NCI-H128 (cell line): ENCODE data around the gene FAM76B.
"Not testable (repeated sequence)": the region's sequence is repeated elsewhere in the genome, so short reads cannot be mapped to it uniquely, and the experiment has no call there.

Experiments
- DNase-seq: peaks from one replicate; lab custom pipeline; 2025; ENCODE audit not compliant: unreplicated experiment; lab: John Stamatoyannopoulos, UW

The FAM76B gene

DNA sequence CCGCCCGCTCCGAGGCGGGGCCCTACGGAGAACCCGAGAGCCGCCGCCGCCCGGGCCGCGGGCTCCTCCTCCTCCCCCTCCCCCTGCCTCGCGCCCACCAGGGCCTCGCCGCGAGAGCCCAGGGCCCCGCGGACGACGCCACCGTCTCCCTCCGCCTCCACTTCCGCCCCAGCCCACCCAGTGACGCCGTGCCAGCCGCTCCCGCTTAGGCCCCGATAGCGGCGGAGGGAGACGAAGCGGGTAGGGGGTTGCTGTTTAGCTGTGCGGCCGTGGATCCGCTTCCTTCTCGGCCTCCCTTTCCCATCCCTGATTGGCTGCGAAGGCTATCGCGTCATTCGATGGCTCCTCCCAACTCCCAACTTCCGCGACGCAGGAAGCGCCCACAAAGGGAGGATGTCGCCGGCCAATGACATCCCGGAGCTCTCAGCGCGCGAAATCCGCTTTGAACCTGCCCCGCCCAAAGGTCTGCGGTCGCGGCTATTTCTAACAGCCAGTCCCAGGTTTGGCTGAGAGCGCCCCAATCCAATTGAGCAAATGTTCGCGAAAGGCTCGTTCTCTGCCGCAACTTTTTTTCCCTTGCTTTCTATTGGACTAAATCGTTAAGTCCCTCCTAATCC lies at the start of gene FAM76B:
Gene FAM76B (minus strand): TSS at position 277 of the 617 bp plus-strand sequence. CDS start 304 bp downstream, outside the sequence.
- DNase-seq, result peak; percentile 98

DNA sequence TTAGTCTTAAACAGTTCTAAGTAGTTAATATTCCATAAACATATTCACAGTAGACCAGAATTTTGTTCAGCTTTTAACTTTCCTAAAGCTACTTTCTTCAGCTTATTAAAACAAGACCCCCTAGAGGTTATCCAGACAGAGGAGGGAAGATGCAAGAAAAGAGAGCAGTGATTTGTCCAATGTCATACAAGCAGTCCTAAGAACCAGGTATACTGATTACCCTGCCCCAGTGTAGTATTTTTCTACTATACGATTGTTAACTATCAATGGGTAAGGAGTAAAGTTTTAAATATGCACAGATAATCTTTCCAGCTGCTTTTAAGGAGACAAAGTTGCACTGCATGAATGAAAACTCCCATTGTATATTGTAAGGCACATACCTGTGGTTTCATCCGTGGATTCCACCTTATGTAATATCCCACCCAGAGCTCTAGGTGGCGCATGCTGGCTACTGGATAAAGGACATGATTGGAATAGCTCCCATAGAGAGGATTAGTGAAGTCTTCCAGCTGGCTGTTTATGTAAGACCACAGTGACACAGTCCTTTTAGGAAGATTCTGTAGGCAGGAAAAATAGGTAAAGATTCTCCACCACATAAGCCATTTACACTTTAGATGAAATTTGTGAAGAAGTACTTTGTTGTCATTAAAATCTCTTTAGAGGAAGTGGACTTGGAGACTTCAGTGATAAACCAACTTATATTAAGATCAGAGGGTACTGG lies 46.3 kb upstream of the FAM76B start:
- DNase-seq, result peak; percentile 44

DNA sequence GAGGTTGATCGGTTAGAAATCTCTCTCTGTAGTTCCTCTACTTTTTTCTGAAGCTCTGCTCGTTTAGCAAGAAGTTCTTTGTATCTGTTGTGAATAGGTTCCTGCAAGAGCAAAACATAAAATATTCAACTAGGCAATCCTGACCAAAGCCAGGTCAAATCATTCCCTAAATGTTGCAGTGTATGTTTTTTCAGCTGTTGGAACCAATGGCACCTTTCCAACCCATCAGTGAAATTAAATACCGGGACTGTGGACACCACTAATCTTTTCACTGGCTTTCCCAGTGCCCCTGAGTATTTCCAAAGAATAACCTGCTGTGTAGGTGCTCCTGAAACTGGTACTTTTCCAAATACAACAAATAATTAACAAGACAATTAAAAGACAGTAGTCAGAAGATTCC lies 45.8 kb upstream of the FAM76B start:
- no peak for DNase-seq

DNA sequence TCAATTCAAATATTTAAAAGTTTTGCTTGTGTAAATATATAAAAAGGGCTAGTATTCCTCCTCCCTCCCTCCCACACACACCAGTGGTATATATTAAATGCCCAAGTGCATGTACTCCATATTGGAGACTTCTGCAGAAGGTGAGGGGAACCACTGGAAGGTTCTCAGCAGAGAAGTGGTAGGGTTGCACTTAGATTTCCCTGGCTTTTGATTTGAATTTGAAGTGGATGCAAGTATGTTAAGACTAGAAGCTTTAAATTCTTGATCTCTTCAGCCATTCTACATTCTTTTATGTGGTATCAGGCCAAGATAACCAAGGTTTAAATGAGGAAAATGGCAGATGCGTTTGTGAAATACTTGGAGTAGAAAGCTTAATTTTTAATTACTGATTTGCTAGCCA lies 43.8 kb upstream of the FAM76B start:
- no peak for DNase-seq

DNA sequence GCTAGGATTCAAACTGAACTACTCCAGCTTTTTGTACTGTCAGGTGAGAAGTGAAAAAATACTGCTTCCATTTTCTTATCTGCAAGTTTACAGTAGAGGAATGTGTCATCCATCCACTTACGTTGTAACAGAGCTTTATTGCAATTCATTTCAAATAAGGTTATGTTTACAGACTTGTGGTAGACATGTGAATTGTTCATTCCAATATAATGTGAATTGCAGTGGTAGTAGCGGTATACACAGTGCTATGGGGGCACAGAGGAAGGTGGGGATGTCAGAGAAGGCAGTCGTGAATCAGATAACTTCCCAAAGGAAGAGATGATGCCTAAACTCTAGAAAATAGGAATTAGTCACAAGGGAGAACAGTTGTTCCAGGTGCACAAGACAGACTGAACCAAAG lies 43.2 kb upstream of the FAM76B start:
- DNase-seq, result no peak

DNA sequence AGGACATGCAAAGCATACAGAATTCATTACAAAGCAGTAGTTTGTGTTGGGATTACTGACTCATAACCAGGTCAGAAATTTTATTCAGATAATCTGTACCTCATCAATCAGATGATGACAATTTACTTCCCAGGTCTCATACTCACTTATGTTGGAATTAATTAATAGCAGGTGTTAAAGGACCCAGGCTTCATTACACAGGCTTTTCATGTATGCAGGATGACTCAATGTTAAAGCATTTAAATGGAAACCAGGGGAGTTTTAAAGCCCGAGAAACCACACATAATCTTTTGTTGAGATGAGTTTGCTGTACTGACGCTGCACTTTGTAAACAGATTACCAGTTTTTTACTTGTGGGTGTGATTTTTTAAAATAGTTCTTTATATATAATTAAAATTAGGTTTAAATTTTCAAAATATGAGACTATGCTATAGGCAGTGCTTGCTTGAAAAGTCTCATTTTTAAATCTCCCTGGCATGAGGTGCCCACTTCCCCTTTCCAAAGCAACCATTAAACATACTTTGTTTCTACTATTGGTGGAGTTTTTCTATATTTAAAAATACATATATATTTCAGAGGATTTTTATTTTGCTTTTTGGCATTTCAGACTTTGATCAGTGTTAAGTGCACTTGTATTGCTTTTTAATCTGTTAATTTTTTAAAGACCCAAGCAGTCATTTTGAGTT lies 41.8 kb upstream of the FAM76B start:
- DNase-seq, result no peak

DNA sequence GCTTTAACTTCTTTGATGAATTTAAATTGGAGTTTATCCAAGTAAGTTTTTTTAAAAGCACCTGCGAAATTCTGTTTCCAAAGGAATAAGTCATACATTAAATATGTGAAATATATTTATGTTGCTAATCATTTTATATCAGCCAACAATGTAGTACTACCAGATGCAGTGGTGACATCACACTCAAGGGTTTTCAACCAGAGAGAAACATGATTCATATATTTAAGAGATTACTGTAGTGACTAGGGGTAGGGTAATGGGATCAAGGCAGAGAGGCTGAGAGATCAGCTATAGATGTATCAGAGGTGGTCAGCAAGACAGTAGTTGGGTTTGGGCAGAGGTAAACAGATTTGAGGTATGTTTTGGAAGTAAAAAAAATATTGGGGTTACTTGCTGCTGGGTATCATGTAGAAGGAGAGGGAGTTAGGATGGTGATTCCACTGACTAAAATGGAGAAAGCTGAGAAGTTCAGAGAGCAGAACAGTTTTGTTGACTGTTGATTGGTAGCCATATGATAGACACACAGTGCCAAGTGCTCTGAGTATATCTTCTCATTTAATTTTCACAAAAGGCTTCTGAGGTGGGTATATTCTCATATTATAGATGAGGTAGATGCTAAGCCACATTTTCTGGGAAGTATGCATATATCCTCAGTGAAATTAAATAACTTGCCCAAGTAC lies 40.1 kb upstream of the FAM76B start:
- DNase-seq, result no peak

DNA sequence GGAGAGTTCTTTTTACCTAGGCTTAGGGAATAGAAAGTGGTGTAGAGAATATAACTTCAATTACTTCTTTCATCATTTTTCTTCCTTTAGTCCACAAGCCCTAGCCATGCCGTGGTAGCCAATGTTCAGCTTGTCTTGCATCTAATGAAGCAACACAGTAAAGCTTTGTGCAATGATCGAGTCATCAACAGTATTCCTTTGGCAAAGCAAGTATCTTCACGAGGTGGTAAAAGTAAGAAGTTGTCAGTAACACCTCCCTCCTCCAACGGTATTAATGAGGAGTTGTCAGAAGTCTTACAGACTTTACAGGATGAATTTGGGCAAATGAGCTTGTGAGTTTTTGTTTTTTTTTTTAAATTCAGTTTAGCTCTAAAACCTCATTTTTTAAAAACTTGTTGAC lies 38.1 kb upstream of the FAM76B start:
- no peak for DNase-seq

DNA sequence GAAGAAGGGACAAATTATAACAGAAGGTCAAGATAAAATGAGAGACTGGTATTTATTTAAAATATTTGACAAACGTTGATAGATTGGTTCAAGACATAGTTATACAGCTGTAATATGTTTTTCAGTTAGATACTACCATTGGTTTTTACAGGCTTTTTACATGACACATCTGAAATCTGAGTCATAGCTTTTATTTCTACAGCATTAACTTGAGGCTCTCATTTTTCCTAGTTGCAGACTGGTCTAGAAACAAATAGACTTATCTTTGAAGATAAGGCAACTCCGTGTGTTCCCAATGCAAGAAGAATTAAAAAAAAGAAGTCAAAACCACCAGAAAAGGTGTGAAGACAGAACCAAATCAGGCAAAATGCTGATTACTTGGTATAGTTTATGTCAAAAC lies 32.1 kb upstream of the FAM76B start:
- DNase-seq, result no peak

DNA sequence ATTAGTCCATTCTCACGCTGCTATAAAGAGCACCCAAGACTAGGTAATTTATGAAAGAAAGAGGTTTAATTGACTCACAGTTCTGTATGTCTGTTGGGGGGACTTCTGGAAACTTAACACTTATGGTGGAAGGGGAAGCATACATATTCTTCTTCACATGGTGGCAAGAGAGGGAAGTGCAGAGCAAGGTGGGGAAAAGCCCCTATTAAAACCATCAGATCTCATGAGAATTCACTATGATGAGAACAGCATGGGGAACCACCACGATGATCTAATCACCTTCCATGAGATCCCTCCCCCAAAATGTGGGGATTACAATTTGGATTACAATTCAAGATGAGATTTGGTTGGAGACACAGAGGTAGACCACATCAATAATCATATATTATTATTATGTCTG lies 26.5 kb upstream of the FAM76B start:
- DNase-seq, result no peak

DNA sequence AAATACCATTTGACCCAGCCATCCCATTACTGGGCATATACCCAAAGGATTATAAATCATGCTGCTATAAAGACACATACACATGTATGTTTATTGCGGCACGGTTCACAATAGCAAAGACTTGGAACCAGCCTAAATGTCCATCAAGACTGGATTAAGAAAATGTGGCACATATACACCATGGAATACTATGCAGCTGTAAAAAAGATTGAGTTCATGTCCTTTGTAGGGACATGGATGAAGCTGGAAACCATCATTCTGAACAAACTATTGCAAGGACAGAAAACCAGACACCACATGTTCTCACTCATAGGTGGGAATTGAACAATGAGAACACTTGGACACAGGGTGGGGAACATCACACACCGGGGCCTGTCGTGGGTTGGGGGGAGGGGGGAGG lies 21.5 kb upstream of the FAM76B start:
- not testable (repeated sequence) for DNase-seq

DNA sequence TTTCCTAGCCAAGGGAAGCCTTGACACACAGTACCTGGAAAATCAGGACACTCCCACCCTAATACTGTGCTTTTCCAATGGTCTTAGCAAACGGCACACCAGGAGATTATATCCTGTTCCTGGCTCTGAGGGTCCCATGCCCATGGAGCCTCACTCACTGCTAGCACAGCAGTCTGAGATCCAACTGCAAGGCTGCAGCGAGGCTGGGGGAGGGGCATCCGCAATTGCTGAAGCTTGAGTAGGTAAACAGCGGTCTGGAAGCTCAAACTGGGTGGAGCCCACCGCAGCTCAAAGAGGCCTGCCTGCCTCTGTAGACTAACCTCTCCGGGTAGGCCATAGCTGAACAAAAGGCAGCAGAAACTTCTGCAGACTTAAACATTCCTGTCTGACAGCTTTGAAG lies 16.9 kb upstream of the FAM76B start:
- not testable (repeated sequence) for DNase-seq

DNA sequence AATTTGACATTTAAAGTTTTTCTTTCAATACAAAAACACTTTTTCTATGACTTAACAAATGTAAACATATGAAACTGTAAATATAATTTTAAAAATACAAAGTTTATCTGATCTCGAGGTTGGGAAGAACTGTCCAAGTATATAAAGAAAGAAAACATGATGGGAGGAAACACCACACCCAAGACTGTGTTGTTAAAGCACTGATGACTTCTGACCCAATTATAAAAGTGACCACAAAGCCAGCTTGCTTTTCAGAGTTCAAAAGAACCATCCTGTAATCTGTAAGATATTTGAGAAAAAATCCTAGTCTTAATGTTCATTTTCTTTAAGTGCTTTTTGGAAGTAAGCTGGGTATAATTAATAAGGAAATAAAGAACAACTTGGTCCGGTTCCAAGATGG lies 16.3 kb upstream of the FAM76B start:
- no peak for DNase-seq

DNA sequence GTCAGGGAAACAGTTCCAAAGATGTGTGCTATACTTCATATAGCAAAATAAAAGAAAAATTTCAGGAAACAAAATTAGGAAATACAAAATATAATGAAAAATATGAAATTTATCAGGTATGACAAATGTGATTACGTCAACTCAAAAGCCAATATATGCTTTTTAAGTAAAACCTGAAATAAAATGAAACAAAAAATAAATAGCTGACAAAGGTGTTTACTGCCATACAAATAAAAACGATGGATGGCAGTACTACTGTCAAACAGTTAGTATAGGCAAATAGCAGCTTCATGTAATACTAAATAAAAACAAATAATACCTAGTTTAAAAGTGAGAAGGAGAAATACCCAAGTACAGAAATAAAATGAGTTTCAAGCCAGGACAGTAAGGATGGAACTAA lies 14.4 kb upstream of the FAM76B start:
- DNase-seq, result no peak

DNA sequence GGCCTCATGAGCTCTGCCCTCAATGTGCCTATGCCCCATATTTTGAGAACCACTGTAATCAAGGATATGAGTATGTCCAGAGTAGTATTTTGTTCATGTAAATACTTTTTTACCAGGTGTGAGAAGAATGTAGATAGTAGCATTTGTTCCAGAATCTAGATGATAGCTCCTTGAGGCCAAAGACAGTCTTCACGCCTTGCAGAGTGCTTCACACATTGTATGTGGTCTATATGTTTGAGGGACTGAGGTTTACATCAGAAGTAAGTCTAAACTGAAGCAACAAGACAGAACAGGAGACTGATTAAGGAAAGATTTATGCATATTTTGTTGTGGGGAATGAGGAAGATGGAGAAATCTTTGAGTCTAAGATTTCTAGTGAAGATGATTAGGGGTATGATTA lies 13.2 kb upstream of the FAM76B start:
- DNase-seq, result no peak

DNA sequence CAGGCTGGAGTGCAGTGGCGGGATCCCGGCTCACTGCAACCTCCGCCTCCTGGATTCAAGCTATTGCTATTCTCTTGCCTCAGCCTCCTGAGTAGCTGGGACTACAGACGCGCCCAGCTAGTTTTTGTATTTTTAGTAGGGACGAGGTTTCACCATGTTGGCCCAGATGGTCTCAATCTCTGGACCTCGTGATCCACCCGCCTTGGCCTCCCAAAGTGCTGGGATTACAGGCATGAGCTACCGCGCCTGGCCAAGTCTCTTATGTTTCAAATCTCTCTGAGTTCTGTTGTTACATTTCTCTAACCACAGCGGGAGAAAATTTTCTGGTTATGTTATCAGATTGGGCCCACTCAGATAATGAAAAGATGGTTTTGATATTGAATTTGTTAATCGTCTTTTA lies 10.9 kb upstream of the FAM76B start:
- DNase-seq, result no peak

DNA sequence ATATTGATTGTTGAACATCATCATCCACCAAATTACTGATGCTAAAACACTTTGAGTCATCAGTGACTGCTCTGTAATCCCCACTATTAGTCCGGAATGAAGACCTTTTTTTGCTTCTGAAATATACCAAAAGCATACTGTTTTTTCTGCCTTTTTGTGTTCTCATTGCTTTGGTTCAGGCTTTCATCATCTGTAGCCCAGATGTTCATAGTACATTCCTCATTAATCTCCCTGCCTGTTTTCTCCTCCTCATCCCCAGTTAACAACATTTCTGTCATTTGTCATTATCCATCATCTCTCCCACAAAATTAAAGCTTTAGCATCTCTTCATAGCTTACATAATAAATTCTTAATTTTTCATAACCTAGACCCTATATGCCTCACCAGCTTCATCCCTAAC lies 10.0 kb upstream of the FAM76B start:
- no peak for DNase-seq

DNA sequence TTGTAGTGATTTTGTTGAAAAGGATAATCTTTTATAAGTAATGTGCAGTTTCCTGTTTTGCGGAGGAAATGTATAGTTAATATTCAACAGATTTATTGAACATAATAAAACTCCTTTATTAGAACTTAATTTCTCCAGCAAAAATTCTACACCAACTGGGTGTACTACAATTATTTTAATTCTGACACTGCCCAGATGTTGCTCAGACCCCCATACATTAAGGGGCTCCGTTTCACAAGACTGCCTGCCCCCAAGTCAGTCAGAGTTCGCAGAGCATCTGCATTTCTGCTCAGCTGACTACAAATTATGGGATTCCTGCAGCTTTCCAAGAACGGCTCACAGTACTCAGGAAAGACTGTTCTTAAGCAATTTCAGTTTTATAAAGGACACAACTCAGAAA lies 6.9 kb upstream of the FAM76B start:
- DNase-seq, result no peak

DNA sequence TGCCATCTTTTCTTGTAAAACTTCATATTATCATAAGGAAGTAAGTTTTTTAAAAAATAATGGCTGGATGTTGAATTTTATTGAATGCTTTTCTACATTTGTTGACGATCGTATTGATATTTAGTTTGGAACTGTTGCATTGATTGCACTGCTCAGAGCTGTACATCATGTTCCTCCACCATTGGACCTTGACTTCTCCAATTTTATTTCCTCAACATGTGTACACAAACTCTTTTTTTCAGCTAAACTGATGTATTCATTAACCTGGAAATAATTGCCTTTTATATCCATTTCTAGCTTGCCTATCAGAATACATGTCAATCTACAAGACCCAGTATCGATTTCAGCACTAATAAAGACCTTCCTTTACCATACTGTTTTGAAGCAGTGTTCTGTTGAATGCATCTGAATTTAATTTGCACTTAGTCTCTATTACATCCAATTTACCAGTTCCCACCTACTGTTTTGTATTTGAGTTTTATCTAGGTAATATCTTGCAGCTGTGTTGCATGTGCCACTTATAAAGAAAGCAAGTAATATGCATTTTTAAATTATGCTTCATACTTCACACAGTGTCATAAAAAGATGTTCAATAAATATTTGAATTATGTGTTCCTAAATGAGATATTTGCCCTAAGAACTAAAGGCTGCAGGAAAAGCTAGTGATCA lies 6.2 kb upstream of the FAM76B start:
- no peak for DNase-seq

DNA sequence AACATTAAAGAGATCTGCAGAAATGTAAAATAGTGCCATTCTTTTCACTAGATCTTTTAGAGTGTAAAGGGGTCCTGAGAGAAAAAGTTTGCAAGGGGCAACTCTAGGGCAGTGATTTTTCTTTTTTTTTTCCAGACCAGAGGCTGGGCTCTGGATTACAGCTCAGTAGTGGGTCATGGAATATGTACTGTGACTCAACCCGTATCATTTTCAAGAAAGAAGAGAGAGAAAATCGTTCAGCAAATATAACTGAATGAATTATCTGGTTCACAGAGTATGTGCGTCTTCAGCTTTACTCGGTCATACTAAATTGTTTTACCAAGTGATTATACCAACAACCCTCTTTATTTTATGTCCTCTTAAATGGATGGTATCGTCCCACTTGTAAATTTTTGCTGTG lies 4.5 kb upstream of the FAM76B start:
- no peak for DNase-seq

DNA sequence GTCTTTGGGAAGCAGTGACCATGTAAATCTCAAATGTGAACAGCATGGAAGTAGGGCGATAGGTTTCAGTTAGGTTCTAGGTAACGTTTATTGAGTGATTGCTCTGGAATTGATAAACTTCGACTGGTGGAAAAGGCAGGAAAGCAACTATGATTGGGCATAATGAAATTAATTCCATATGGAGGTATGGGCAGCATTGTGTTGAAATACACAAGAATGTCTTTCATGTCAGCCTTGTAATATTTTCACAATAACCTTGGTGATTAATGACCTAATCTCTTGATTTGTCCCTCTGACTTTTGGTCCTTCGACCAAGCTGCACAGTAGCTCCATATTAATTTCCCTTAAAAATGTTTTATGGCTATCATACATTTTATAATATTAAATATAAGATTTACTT lies 3.5 kb upstream of the FAM76B start:
- no peak for DNase-seq
